A549 treated with DMSO at 1 μM for 4 hours (cell line): ENCODE measurements around the gene LRRIQ3. TPM values are rescaled to one million over a fixed set of nuclear protein-coding genes. Genes with fewer than 3 reads are reported as not detected.

Experiments used
- total RNA-seq: library from RNA; stranded (reverse); fragments of 200-300 nt; extraction: Qiagen RNA extraction; gene quantifications from 5 replicates; pipeline ENCODE4 v1.2.3, GENCODE V29; 2022; ENCODE audit warnings: low read depth

The LRRIQ3 gene, protein sequence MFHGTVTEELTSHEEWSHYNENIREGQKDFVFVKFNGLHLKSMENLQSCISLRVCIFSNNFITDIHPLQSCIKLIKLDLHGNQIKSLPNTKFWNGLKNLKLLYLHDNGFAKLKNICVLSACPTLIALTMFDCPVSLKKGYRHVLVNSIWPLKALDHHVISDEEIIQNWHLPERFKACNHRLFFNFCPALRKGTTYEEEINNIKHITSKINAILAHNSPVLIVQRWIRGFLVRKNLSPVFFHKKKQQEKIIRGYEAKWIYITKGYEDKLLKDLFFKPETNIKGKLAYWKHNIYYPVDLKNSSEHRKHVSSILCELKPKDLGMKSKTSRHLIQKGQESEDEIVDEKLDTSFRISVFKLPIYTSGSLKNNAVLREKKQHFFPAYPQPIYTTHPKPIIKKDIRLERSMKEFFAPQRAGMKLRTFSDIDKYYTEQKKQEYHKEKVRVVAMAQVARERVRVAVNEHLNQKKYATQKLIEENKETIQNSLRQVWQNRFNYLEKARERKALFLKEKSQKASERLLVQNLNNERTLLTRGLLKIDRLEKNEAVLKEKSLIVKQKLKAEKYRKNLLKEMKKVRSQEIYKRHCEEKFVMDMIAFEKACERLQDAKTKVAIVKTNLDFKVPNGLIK
- 0.54 to 0.98 TPM (median 0.82 TPM) in 5 replicates for total RNA-seq

GRCh38 chr1:74197657-74198552 lies at the start of gene LRRIQ3, which contains the start of gene FPGT:
TSS of gene LRRIQ3 (minus strand) at chr1:74198176. CDS start at chr1:74183684, 14,492 bp downstream.
TSS of gene FPGT (plus strand) at chr1:74198242. CDS start at chr1:74198279, 37 bp downstream.

DNA sequence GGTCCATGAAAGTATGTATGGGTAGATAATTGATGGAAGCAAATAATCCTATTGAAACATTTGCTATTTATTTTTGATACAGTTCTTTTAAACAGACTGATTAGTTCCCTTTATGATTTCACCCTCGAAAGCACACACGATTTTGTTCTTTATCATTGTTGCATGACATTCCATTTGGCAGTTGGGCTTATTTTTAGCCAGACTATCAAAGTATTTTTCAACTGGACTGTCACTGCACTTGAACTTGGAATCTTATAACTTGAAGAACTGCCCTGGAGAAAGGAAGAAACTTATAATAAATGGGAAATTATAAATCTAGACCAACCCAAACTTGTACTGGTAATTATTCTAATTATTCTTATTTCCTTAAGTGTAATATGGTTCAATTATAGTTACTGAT lies 37.2 kb upstream of the LRRIQ3 start, which contains the start of gene TNNI3K:
Gene TNNI3K, plus strand, starts transcription at position 235 of the 400 bp plus-strand sequence. Its CDS starts 65 bp downstream, at position 300.

Other genes with a start within 250 kb of the LRRIQ3 start
- 6.5 to 8.9 TPM (median 8.2 TPM) in 5 replicates for gene FPGT, start 66 bp upstream of the LRRIQ3 start, total RNA-seq
- gene TNNI3K, start 37.2 kb upstream of the LRRIQ3 start, total RNA-seq = not detected in 5 replicates